HEK293T (cell line): ENCODE data around the gene BBX.
A peak's percentile ranks its signal among the peaks of the same experiment; 100 is the strongest.

Experiments used
- CTCF ChIA-PET: fragments of 350-600 bp; formaldehyde crosslinking; extraction: SDS; loops from one replicate; lab custom pipeline; 2021; ENCODE audit warnings: antibody characterized with exemption, inconsistent platforms; lab: Yijun Ruan, JAX
- POLR2A ChIA-PET: fragments of 350-600 bp; formaldehyde crosslinking; extraction: SDS; loops from one replicate; lab custom pipeline; 2020; ENCODE audit warnings: antibody characterized with exemption, inconsistent platforms; lab: Yijun Ruan, JAX
- DNase-seq: peaks from one replicate; pipeline ENCODE4 v3.0.0; 2012; ENCODE audit warnings: mixed read lengths; ENCODE audit errors: extremely low spot score
- ARNT ChIP-seq: fragments of 450-650 bp; IDR thresholded peaks from 2 replicates; pipeline ENCODE4 v1.6.1; 2017; ENCODE audit warnings: mild to moderate bottlenecking
- BHLHE40 ChIP-seq: fragments of 450-650 bp; IDR thresholded peaks from 2 replicates; pipeline ENCODE4 v1.6.1; 2016; ENCODE audit warnings: mild to moderate bottlenecking, moderate library complexity, borderline replicate concordance
- CTBP1 ChIP-seq: fragments of 450-650 bp; IDR thresholded peaks from 2 replicates; pipeline ENCODE4 v1.6.1; 2016; ENCODE audit warnings: borderline replicate concordance
- ELF4 ChIP-seq: fragments of 450-650 bp; IDR thresholded peaks from 2 replicates; pipeline ENCODE4 v1.6.1; 2017; ENCODE audit warnings: antibody characterized with exemption
- FOXA1 ChIP-seq: fragments of 450-650 bp; IDR thresholded peaks from 2 replicates; pipeline ENCODE4 v1.6.1; 2016; ENCODE audit warnings: mild to moderate bottlenecking
- FOXK2 ChIP-seq: fragments of 450-650 bp; IDR thresholded peaks from 2 replicates; pipeline ENCODE4 v1.6.1; 2016; ENCODE audit warnings: mild to moderate bottlenecking
- FOXM1 ChIP-seq: fragments of 450-650 bp; IDR thresholded peaks from 2 replicates; pipeline ENCODE4 v1.6.1; 2017; ENCODE audit warnings: mild to moderate bottlenecking, borderline replicate concordance
- HDGF ChIP-seq: fragments of 450-650 bp; IDR thresholded peaks from 2 replicates; pipeline ENCODE4 v1.6.1; 2017; ENCODE audit warnings: antibody characterized with exemption, borderline replicate concordance
- L3MBTL2 ChIP-seq: fragments of 450-650 bp; conservative IDR thresholded peaks from 2 replicates; pipeline ENCODE4 v1.6.1; 2016; ENCODE audit warnings: mild to moderate bottlenecking
- LEF1 ChIP-seq: fragments of 450-650 bp; IDR thresholded peaks from 2 replicates; pipeline ENCODE4 v1.6.1; 2017; ENCODE audit warnings: mild to moderate bottlenecking, borderline replicate concordance
- NFRKB ChIP-seq: fragments of 450-650 bp; IDR thresholded peaks from 2 replicates; pipeline ENCODE4 v1.6.1; 2016; ENCODE audit warnings: mild to moderate bottlenecking, moderate library complexity
- SP1 ChIP-seq: fragments of 450-650 bp; IDR thresholded peaks from 2 replicates; pipeline ENCODE4 v1.6.1; 2017
- SUZ12 ChIP-seq: fragments of 450-650 bp; IDR thresholded peaks from 2 replicates; pipeline ENCODE4 v1.6.1; 2016; ENCODE audit warnings: mild to moderate bottlenecking
- TARDBP ChIP-seq: fragments of 450-650 bp; IDR thresholded peaks from 2 replicates; pipeline ENCODE4 v1.6.1; 2016
- ZNF384 ChIP-seq: fragments of 450-650 bp; IDR thresholded peaks from 2 replicates; pipeline ENCODE4 v1.6.1; 2016
- TF ChIP-seq, protein P1 (sequence below): fragments of 450-650 bp; IDR thresholded peaks from 2 replicates; pipeline ENCODE4 v1.6.1; 2016

The BBX gene

GRCh38 chr3:107806021-107806420 is 283.3 kb downstream of the BBX start:
- no peak for TF ChIP-seq NFRKB
- TF ChIP-seq FOXA1 = no peak
- TF ChIP-seq LEF1 = no peak
- no peak for TF ChIP-seq HDGF
- no peak for TF ChIP-seq FOXM1
- TF ChIP-seq CTBP1 = no peak
- ChIA-PET POLR2A (no interaction called here), CTCF (no interaction called here)
- no peak for DNase-seq

- DNase-seq = no peak
- TF ChIP-seq, protein P1, sequence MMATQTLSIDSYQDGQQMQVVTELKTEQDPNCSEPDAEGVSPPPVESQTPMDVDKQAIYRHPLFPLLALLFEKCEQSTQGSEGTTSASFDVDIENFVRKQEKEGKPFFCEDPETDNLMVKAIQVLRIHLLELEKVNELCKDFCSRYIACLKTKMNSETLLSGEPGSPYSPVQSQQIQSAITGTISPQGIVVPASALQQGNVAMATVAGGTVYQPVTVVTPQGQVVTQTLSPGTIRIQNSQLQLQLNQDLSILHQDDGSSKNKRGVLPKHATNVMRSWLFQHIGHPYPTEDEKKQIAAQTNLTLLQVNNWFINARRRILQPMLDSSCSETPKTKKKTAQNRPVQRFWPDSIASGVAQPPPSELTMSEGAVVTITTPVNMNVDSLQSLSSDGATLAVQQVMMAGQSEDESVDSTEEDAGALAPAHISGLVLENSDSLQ = peak; percentile 12; the same call in 1 of the 2 replicates
- TF ChIP-seq BHLHE40 = no peak
- no peak for TF ChIP-seq FOXM1
- TF ChIP-seq HDGF = no peak
- TF ChIP-seq FOXA1 = no peak
- no peak for TF ChIP-seq SP1
- TF ChIP-seq ZNF384 = no peak
- TF ChIP-seq ELF4 = no peak
- CTCF ChIA-PET = no interaction called here
- POLR2A ChIA-PET = no interaction called here
Observed at GRCh38 chr3:107806536-107806935, 283.8 kb downstream of the BBX start.

DNA sequence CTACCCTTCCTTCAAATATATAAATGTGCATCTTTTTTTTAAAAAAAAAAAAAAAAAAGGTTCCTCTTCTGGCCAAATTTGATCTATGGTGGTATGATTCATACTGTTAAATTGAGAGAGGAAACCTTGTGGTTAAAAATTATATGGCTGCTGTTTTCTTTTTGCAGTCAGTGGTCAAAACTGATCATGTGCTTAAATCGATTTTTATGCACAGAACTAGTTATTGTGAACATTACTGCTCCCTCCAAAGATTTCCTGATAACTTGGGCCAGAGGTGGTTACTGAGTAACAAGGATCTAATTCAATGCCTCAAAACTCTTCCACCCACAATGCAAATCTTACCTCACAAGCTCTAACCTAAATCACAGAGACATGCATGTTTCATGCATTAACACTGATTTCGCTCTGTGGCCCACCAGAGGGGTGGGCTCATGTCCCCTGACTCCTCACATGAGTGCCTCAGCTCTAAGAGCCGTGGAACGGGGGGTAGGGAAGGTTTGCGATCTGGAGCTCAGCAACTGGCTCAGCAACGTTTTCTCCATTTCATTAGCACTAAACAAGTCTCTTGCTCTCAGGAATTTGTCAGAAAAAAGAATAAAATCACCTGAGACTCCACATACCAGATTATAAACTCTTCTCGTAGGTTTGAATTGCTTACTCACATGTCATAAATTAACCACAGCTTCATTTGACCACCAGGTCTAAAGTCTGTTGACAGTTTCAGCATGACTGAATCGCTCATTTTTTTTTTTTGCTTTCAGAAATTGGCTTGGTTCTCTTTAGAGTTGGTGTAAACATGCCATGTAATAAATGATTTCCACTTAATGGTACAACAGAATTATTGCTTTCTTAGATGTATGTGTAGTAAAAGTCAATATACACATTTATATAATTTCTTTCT is 287.7 kb downstream of the BBX start:
- ChIA-PET CTCF (interaction anchor here (0.6 to 0.7 kb wide), 2 partner anchors 15 to 1033 kb away, joined by 3 to 4 read pairs; no protein-coding TSS in a partner anchor), POLR2A (no interaction called here)
- no peak for DNase-seq
- no peak for TF ChIP-seq NFRKB
- TF ChIP-seq TARDBP = no peak
- TF ChIP-seq ZNF384 = no peak
- TF ChIP-seq FOXA1 = no peak
- TF ChIP-seq ELF4 = no peak
- no peak for TF ChIP-seq FOXM1
- no peak for TF ChIP-seq SP1
- TF ChIP-seq L3MBTL2 = no peak
- no peak for TF ChIP-seq CTBP1
- no peak for TF ChIP-seq ARNT

DNA sequence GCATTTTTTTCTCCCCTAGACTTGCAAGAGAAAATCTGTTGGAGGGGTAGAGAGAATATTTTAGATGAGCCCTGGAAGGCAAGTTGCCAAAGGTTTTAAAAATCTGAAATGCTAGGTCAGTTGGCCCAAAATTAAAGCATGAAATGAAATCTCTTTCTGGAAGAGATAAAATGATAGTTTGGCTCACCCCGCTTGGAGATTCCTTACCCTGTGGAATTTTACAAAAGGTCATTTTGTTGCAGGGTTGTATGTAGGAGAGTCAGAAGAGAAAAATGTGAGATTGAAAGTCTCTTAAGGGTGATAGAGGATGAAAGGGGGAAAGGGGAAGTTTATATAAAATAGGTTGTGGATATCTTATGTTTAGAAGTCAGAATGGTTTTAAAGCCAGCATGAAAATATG is 290.3 kb downstream of the BBX start:
- POLR2A ChIA-PET = no interaction called here
- no peak for DNase-seq
- CTCF ChIA-PET = no interaction called here
- no peak for TF ChIP-seq HDGF
- TF ChIP-seq CTBP1 = no peak
- TF ChIP-seq SP1 = no peak
- TF ChIP-seq TARDBP = no peak
- TF ChIP-seq FOXK2 = no peak
- TF ChIP-seq BHLHE40 = no peak
- no peak for TF ChIP-seq FOXM1
- TF ChIP-seq ELF4 = no peak

DNA sequence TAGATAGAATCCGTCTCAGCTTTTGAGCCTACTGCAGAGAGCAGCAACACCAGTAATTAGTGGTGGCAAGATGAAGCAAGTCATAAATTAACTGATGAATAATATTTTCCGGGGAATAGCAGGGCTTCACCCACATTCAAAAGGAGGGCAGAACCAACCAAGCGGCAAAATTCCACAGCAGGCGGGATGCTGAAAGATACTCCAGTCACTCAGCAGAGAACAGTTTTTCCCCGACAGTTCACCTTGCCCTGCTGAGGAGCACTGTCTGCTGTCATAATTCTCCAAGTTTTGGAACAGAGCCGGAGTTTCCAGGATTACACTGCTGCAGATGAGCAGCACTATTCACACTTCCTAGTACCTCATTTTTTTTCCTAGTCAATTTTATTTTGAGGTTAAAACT is 293.3 kb downstream of the BBX start:
- ChIA-PET CTCF (no interaction called here), POLR2A (no interaction called here)
- TF ChIP-seq ZNF384 (no peak), FOXM1 (no peak), L3MBTL2 (no peak), HDGF (no peak), LEF1 (no peak), FOXA1 (no peak), SP1 (no peak), SUZ12 (no peak), BHLHE40 (no peak), NFRKB (no peak), TARDBP (no peak), CTBP1 (no peak)
- TF ChIP-seq, protein P1 = no peak
- DNase-seq = no peak

- no peak for DNase-seq
- TF ChIP-seq LEF1 (no peak), L3MBTL2 (no peak), HDGF (no peak), NFRKB (no peak), FOXK2 (no peak), ELF4 (no peak), SUZ12 (no peak), ZNF384 (no peak), BHLHE40 (no peak), ARNT (no peak), FOXA1 (no peak), TARDBP (no peak), FOXM1 (no peak)
- TF ChIP-seq, protein P1 = no peak
- ChIA-PET POLR2A (no interaction called here), CTCF (interaction anchor here (0.6 kb wide), 1 partner anchor 111 kb away, joined by 3 read pairs; no protein-coding TSS in a partner anchor)
Observed at GRCh38 chr3:107817076-107817475, 294.3 kb downstream of the BBX start.
